K562 (cell line): ENCODE data around the gene EFNA1. TPM values are rescaled to one million over a fixed set of nuclear protein-coding genes. Genes with fewer than 3 reads are reported as not detected.

Source experiments
- CTCF ChIP-seq, 3 experiments: IDR thresholded peaks in 2 of 3; conservative IDR thresholded peaks in 1 of 3; 2 replicates each; pipeline ENCODE4 v1.5.1; 2011 to 2012; ENCODE audit warnings: low read length in 3 of 3, mild to moderate bottlenecking in 3 of 3, control low read depth in 2 of 3, improper control_type of control experiment in 1 of 3, inconsistent platforms in 1 of 3, low read depth in 1 of 3, mixed read lengths in 1 of 3, moderate library complexity in 1 of 3; ENCODE audit not compliant: insufficient read depth in 2 of 3
- DDX20 ChIP-seq: fragments of 450-650 bp; IDR thresholded peaks from 2 replicates; pipeline ENCODE4 v1.6.1; 2016; ENCODE audit warnings: missing genetic modification characterization, low read depth, mild to moderate bottlenecking, missing compliant biosample characterization, moderate library complexity
- EGR1 ChIP-seq: fragments of 450-650 bp; conservative IDR thresholded peaks from 2 replicates; pipeline ENCODE4 v1.6.1; 2017; ENCODE audit warnings: mild to moderate bottlenecking
- FOXA3 ChIP-seq, 2 experiments: fragments of 450-650 bp in 1 of 2; sonication (generic) in 1 of 2; formaldehyde crosslinking; IDR thresholded peaks in 1 of 2; conservative IDR thresholded peaks in 1 of 2; 2 replicates each; pipeline versions ENCODE4 v1.4.0 to v1.8.0; 2020 to 2022; ENCODE audit warnings: mild to moderate bottlenecking in 2 of 2, missing genetic modification reagents in 1 of 2
- HIVEP1 ChIP-seq: fragments of 250-450 bp; sonication (Bioruptor Pico); IDR thresholded peaks from 2 replicates; pipeline ENCODE4 v1.4.0; 2020; ENCODE audit warnings: mild to moderate bottlenecking
- HMGN3 ChIP-seq: IDR thresholded peaks from 2 replicates; pipeline ENCODE4 v1.6.1; 2011; ENCODE audit warnings: borderline replicate concordance, low read depth, mild to moderate bottlenecking, mixed read lengths, low read length; ENCODE audit not compliant: insufficient read length; ENCODE audit errors: extremely low read depth
- HNRNPL ChIP-seq: fragments of 200-400 bp; formaldehyde crosslinking; IDR thresholded peaks from 2 replicates; pipeline ENCODE4 v1.6.1; 2017; ENCODE audit warnings: low read depth, mild to moderate bottlenecking, low read length
- IRF9 ChIP-seq: fragments of 450-650 bp; IDR thresholded peaks from 2 replicates; pipeline ENCODE4 v1.6.1; 2016; ENCODE audit warnings: missing biosample characterization, missing genetic modification characterization
- MCM7 ChIP-seq, 2 experiments: fragments of 450-650 bp; IDR thresholded peaks; 2 replicates each; pipeline ENCODE4 v1.6.1; 2016 to 2018
- MTF1 ChIP-seq: fragments of 250-450 bp; sonication (Bioruptor Pico); IDR thresholded peaks from 2 replicates; pipeline ENCODE4 v1.9.0; 2021; ENCODE audit warnings: moderate library complexity, mild to moderate bottlenecking, inconsistent platforms, borderline replicate concordance
- PML ChIP-seq: IDR thresholded peaks from 2 replicates; pipeline ENCODE4 v1.6.1; 2012; ENCODE audit warnings: low read length, inconsistent platforms
- POLR2AphosphoS5 ChIP-seq: IDR thresholded peaks from 2 replicates; pipeline ENCODE4 v1.6.1; 2011; ENCODE audit warnings: mild to moderate bottlenecking, low read depth, low read length, moderate library complexity; ENCODE audit not compliant: control insufficient read depth, insufficient read depth
- RBM39 ChIP-seq: fragments of 200-400 bp; formaldehyde crosslinking; optimal IDR thresholded peaks from 2 replicates; pipeline ENCODE3; 2018; ENCODE audit warnings: low read depth, low read length
- RCOR1 ChIP-seq, 2 experiments: IDR thresholded peaks; 2 replicates each; pipeline ENCODE4 v1.6.1; 2012; ENCODE audit warnings: low read depth in 2 of 2, low read length in 2 of 2, borderline replicate concordance in 1 of 2, improper control_type of control experiment in 1 of 2
- SMAD4 ChIP-seq: fragments of 250-450 bp; sonication (Bioruptor Pico); conservative IDR thresholded peaks from 2 replicates; pipeline ENCODE4 v1.8.0; 2021; ENCODE audit warnings: inconsistent platforms, mild to moderate bottlenecking, moderate library complexity
- SMARCA4 ChIP-seq: fragments of 450-650 bp; IDR thresholded peaks from 2 replicates; pipeline ENCODE4 v1.6.1; 2016
- TAF1 ChIP-seq: IDR thresholded peaks from 2 replicates; pipeline ENCODE4 v1.6.1; 2011; ENCODE audit warnings: mild to moderate bottlenecking, low read length, moderate library complexity; ENCODE audit not compliant: insufficient read depth, control insufficient read depth, severe bottlenecking; ENCODE audit errors: extremely low read depth
- TEAD4 ChIP-seq, 2 experiments: sonication (generic) in 1 of 2; formaldehyde crosslinking in 1 of 2; IDR thresholded peaks; 2 replicates each; pipeline versions ENCODE4 v1.6.1 to v1.8.0; 2012 to 2022; ENCODE audit warnings: borderline replicate concordance in 1 of 2, inconsistent platforms in 1 of 2, low read length in 1 of 2, mild to moderate bottlenecking in 1 of 2, missing genetic modification reagents in 1 of 2
- ZBTB9 ChIP-seq: fragments of 450-650 bp; formaldehyde crosslinking; IDR thresholded peaks from 2 replicates; pipeline ENCODE4 v1.4.0; 2020; ENCODE audit warnings: mild to moderate bottlenecking, moderate library complexity
- ZSCAN32 ChIP-seq: fragments of 450-650 bp; formaldehyde crosslinking; IDR thresholded peaks from 2 replicates; pipeline ENCODE4 v1.4.0; 2020; ENCODE audit warnings: mild to moderate bottlenecking, moderate library complexity
- polyA plus RNA-seq, 8 experiments: library from polyadenylated mRNA; depleted of rRNA in 4 of 8; stranded (reverse) in 5 of 8; unstranded in 3 of 8; fragments of >200 nt; fragmentation: Nextera tagmentation in 2 of 8; fragmentation: Illumina TruSeq in 1 of 8; extraction: Ambion mirVana in 2 of 8; extraction: Trizol in 1 of 8; gene quantifications; 2 replicates each; pipeline versions ENCODE4 v1.2.1 to v1.2.3, GENCODE V29; 2011 to 2014; ENCODE audit warnings: inconsistent platforms in 1 of 8, missing spikeins in 1 of 8
- total RNA-seq, 7 experiments: library from RNA; depleted of rRNA in 6 of 7; stranded (reverse); fragments of >200 nt in 6 of 7; fragmentation: Illumina TruSeq in 2 of 7; extraction: Trizol in 2 of 7; gene quantifications; 2 replicates each; pipeline versions ENCODE4 v1.2.1 to v1.2.3, GENCODE V29; 2011 to 2021; ENCODE audit warnings: low replicate concordance in 1 of 7

EFNA1 gene
- total and polyA plus RNA-seq, 9 of the 15 experiments (the other 6 are each of a cell fraction or from before 2014, with no cell fraction given): 2.1 to 9.3 (median 3.0) TPM

- TF ChIP-seq HMGN3 (no peak), FOXA3 (CRISPR knock-in tag; conservative IDR thresholded peaks at IDR 0.05 in 1 of 2, IDR thresholded peaks at IDR 0.05 in 1 of 2) (no peak), CTCF (IDR thresholded peaks at IDR 0.05 in 2 of 3, conservative IDR thresholded peaks at IDR 0.05 in 1 of 3; ENCODE audit: insufficient read depth in 2 of 3, low read depth in 1 of 3, low read length in 3 of 3) (no peak), RCOR1 (IDR thresholded peaks at IDR 0.05; ENCODE audit: borderline replicate concordance in 1 of 2, low read depth in 2 of 2, low read length in 2 of 2) (peak in 1 of 2 experiments; percentile 58; a peak in 1 of 4 replicates), SMARCA4 (peak; percentile 32; the same call in 1 of the 2 replicates), TEAD4 (IDR thresholded peaks at IDR 0.05; ENCODE audit: low read length) (no peak), TEAD4 (CRISPR knock-in tag; IDR thresholded peaks at IDR 0.05; ENCODE audit: borderline replicate concordance) (no peak), ZSCAN32 (no peak), HNRNPL (no peak), MTF1 (CRISPR knock-in tag) (no peak), TAF1 (no peak), DDX20 (tag) (no peak), RBM39 (no peak), IRF9 (tag) (no peak), SMAD4 (CRISPR knock-in tag) (no peak), HIVEP1 (CRISPR knock-in tag) (no peak), PML (no peak), EGR1 (no peak), MCM7 (IDR thresholded peaks at IDR 0.05) (no peak), POLR2AphosphoS5 (no peak), ZBTB9 (no peak)
These were observed 7.4 kb upstream of the EFNA1 start (continued) for GRCh38 chr1:155120253-155120652.
